Body of pancreas (tissue), 4 donors: ENCODE data around the gene KRT74. TPM values are rescaled to one million over a fixed set of nuclear protein-coding genes. Genes with fewer than 3 reads are reported as not detected.

Source experiments
- ATAC-seq: fragments of 150-250 bp; one replicate; pipeline ENCODE4 v1.9.1; 2016
- DNase-seq, 4 donors: peaks; one replicate each; pipeline ENCODE4 v3.0.0-alpha.2; 2019
- H3K27ac ChIP-seq, 4 donors: fragments of 200-600 bp; sonication (generic); 1 replicate in 3 of 4; 2 replicates in 1 of 4; pipeline versions ENCODE4 v1.5.1 to v1.6.1; 2016 to 2019; ENCODE audit warnings: mild to moderate bottlenecking in 1 of 4, mixed read lengths in 1 of 4, moderate library complexity in 1 of 4
- H3K27me3 ChIP-seq, 2 donors: fragments of 200-600 bp; sonication (generic); one replicate each; pipeline ENCODE4 v1.6.0; 2016; ENCODE audit warnings: mild to moderate bottlenecking in 1 of 2
- H3K36me3 ChIP-seq, 2 donors: fragments of 200-600 bp; sonication (generic); replicated peaks in 1 of 2; 2 replicates each; pipeline ENCODE4 v1.5.1; 2016; ENCODE audit warnings: low read depth in 2 of 2; ENCODE audit not compliant: insufficient read depth in 1 of 2
- H3K4me1 ChIP-seq: fragments of 200-600 bp; sonication (generic); one replicate; pipeline ENCODE4 v1.6.0; 2016
- H3K4me3 ChIP-seq, 2 donors: fragments of 200-600 bp; sonication (generic); 1 replicate in 1 of 2; 2 replicates in 1 of 2; pipeline ENCODE4 v1.5.1; 2016 to 2019
- H3K9me3 ChIP-seq, 3 donors: fragments of 200-600 bp; sonication (generic); 1 replicate in 2 of 3; 2 replicates in 1 of 3; pipeline ENCODE4 v1.5.1; 2016
- CTCF ChIP-seq, 7 experiments: fragments of 450-650 bp in 4 of 7; fragments of 200-600 bp in 3 of 7; sonication (generic) in 3 of 7; IDR thresholded peaks; one replicate each; pipeline ENCODE4 v1.5.1; 2016 to 2019; ENCODE audit warnings: antibody characterized with exemption in 7 of 7
- POLR2A ChIP-seq, 3 donors: fragments of 450-650 bp; IDR thresholded peaks; one replicate each; pipeline ENCODE4 v1.6.1; 2016; ENCODE audit warnings: antibody characterized with exemption in 3 of 3, mild to moderate bottlenecking in 2 of 3
- WGBS, 2 donors: methylation state at CpG; one replicate each; pipeline ENCODE4 v1.1.5; 2017; 5-methylcytosine and 5-hydroxymethylcytosine counted together
- intact Hi-C: fragments of 100-400 bp; cut with DNase I; formaldehyde crosslinking; loops from one replicate; pipeline ENCODE4 v1.15.1; 2023
- total RNA-seq, 2 donors: library from RNA; depleted of rRNA; stranded (reverse); fragments of >200 nt; gene quantifications; one replicate each; pipeline ENCODE4 v1.1.0, GENCODE V29; 2016

The KRT74 gene
- total RNA-seq, 2 donors from 2014 or later = not detected

GRCh38 chr12:52534482-52534881, 39.2 kb downstream of the KRT74 start:
- DNase-seq (no peak), ATAC-seq (no peak)
- no peak for TF ChIP-seq POLR2A (IDR thresholded peaks at IDR 0.05)
- TF ChIP-seq CTCF (IDR thresholded peaks at IDR 0.05) = peak in 1 of 7 experiments; percentile 26
- Histone ChIP-seq H3K27ac (no peak overlapping the region), H3K9me3 (no peaks in the 10 kb centered on the region), H3K36me3 (no peaks in the 10 kb centered on the region), H3K4me3 (no peak overlapping the region), H3K4me1 (no peaks in the 10 kb centered on the region), H3K27me3 (no peaks in the 10 kb centered on the region)
- 60 to 85% methylated on average over 5 of the region's 5 CpGs for WGBS, 2 donors
- intact Hi-C loops = no loop called here

- no peak overlapping the region for H3K4me3 ChIP-seq
- H3K27me3 ChIP-seq = no peaks in the 10 kb centered on the region
- intact Hi-C loops = no loop called here
- no peak overlapping the region for H3K27ac ChIP-seq
- H3K4me1 ChIP-seq = peaks cover under 1% of the 10 kb centered on the region
- DNase-seq (no peak), ATAC-seq (no peak)
- WGBS, 2 donors = 73 to 82% methylated on average over 7 to 10 of the region's 10 CpGs
- no peak for TF ChIP-seq CTCF (IDR thresholded peaks at IDR 0.05)
- no peak for TF ChIP-seq POLR2A (IDR thresholded peaks at IDR 0.05)
- H3K36me3 ChIP-seq = no peaks in the 10 kb centered on the region
- no peaks in the 10 kb centered on the region for H3K9me3 ChIP-seq
Observed at GRCh38 chr12:52533686-52534470, 39.8 kb downstream of the KRT74 start.

GRCh38 chr12:52532636-52533035, 41.0 kb downstream of the KRT74 start:
- Histone ChIP-seq H3K4me3 (no peak overlapping the region), H3K27ac (no peak overlapping the region), H3K27me3 (no peaks in the 10 kb centered on the region), H3K36me3 (no peaks in the 10 kb centered on the region), H3K9me3 (no peaks in the 10 kb centered on the region), H3K4me1 (peaks cover 7% of the 10 kb centered on the region)
- intact Hi-C loops = no loop called here
- no peak for ATAC-seq
- TF ChIP-seq POLR2A (IDR thresholded peaks at IDR 0.05) (no peak), CTCF (IDR thresholded peaks at IDR 0.05) (no peak)
- WGBS, 2 donors = 68 to 85% methylated on average over 4 of the region's 4 CpGs
- no peak for DNase-seq

- H3K4me1 ChIP-seq = peaks cover 7% of the 10 kb centered on the region
- no peaks in the 10 kb centered on the region for H3K9me3 ChIP-seq
- H3K36me3 ChIP-seq = no peaks in the 10 kb centered on the region
- 68 to 70% methylated on average over 18 of the region's 18 CpGs for WGBS, 2 donors
- H3K4me3 ChIP-seq = no peak overlapping the region
- no peak for TF ChIP-seq CTCF (IDR thresholded peaks at IDR 0.05)
- no peak for TF ChIP-seq POLR2A (IDR thresholded peaks at IDR 0.05)
- no peak for ATAC-seq
- intact Hi-C loops = no loop called here
- H3K27ac ChIP-seq = no peak overlapping the region
- DNase-seq = peak in 1 of 4 donors; percentile 50
- H3K27me3 ChIP-seq = no peaks in the 10 kb centered on the region
Observed at GRCh38 chr12:52531566-52532300, 41.9 kb downstream of the KRT74 start.
